Stimulated activated CD8-positive, alpha-beta memory T cell treated with anti-CD3 and anti-CD28 coated beads, Interleukin-4, amount 100 ng/mL, for 48 hours (primary cell): ENCODE measurements around the gene S1PR3.

Experiments
- DNase-seq: peaks from one replicate; pipeline ENCODE4 v3.0.0-alpha.2; 2020

Gene S1PR3

GRCh38 chr9:88969646-88970373, 21.5 kb upstream of the S1PR3 start:
- no peak for DNase-seq

GRCh38 chr9:88971131-88971960, 19.9 kb upstream of the S1PR3 start:
- DNase-seq, result no peak

- no peak for DNase-seq
Measured at GRCh38 chr9:88972401-88972800, 18.9 kb upstream of the S1PR3 start.

GRCh38 chr9:88973281-88974045, 17.8 kb upstream of the S1PR3 start:
- DNase-seq, result no peak

GRCh38 chr9:88974641-88975040, 16.6 kb upstream of the S1PR3 start:
- no peak for DNase-seq

GRCh38 chr9:88975966-88976889, 15.0 kb upstream of the S1PR3 start:
- DNase-seq, result no peak

GRCh38 chr9:88976890-88977257, 14.4 kb upstream of the S1PR3 start:
- no peak for DNase-seq

GRCh38 chr9:88978034-88978433, 13.2 kb upstream of the S1PR3 start:
- no peak for DNase-seq

GRCh38 chr9:88979021-88979420, 12.2 kb upstream of the S1PR3 start:
- no peak for DNase-seq

GRCh38 chr9:88979791-88980190, 11.5 kb upstream of the S1PR3 start:
- no peak for DNase-seq

GRCh38 chr9:88980740-88981203, 10.5 kb upstream of the S1PR3 start:
- DNase-seq, result no peak

- no peak for DNase-seq
Measured at GRCh38 chr9:88983865-88984542, 7.3 kb upstream of the S1PR3 start.

GRCh38 chr9:88984543-88984883, 6.8 kb upstream of the S1PR3 start:
- DNase-seq, result no peak

- DNase-seq, result no peak
Measured at GRCh38 chr9:88985616-88986015, 5.7 kb upstream of the S1PR3 start.

- no peak for DNase-seq
Measured at GRCh38 chr9:88986776-88987175, 4.5 kb upstream of the S1PR3 start.

- no peak for DNase-seq
Measured at GRCh38 chr9:88987661-88988060, 3.6 kb upstream of the S1PR3 start.

GRCh38 chr9:88988796-88989641, 2.2 kb upstream of the S1PR3 start:
- peak; percentile 37 for DNase-seq

- no peak for DNase-seq
Measured at GRCh38 chr9:88990041-88990728, 1.1 kb upstream of the S1PR3 start.

- no peak for DNase-seq
Measured at GRCh38 chr9:88990729-88991065, 571 bp upstream of the S1PR3 start.

GRCh38 chr9:88992556-88992955, 1.3 kb downstream of the S1PR3 start:
- DNase-seq, result no peak
